SK-N-SH (cell line): ENCODE data around the gene GCH1. TPM values are rescaled to one million over a fixed set of nuclear protein-coding genes. Genes with fewer than 3 reads are reported as not detected.

Source experiments
- CTCF ChIA-PET: fragments of 300-600, 350-600 bp; formaldehyde crosslinking; extraction: SDS; loops from one replicate; lab custom pipeline; 2021; lab: Yijun Ruan, JAX
- POLR2A ChIA-PET: fragments of 350-600 bp; sonication (Branson Sonifier 250); formaldehyde crosslinking; extraction: SDS; loops from one replicate; lab custom pipeline; 2020; ENCODE audit warnings: antibody characterized with exemption, inconsistent platforms; lab: Yijun Ruan, JAX
- DNase-seq: peaks from one replicate; pipeline ENCODE4 v3.0.0; 2012
- H2AFZ ChIP-seq: fragments of 200-600 bp; sonication (generic); 2 replicates; pipeline ENCODE4 v1.8.1; 2016; ENCODE audit warnings: antibody characterized with exemption, mild to moderate bottlenecking, low read depth
- H3F3A ChIP-seq: fragments of 200-600 bp; sonication (generic); replicated peaks from 2 replicates; pipeline ENCODE3; 2016; ENCODE audit warnings: antibody characterized with exemption, mild to moderate bottlenecking; ENCODE audit not compliant: insufficient read depth
- H3K27ac ChIP-seq, 2 experiments: fragments of 200-500 bp in 1 of 2; fragments of 200-600 bp in 1 of 2; sonication (Bioruptor generic) in 1 of 2; sonication (generic), shearing (Covaris generic) in 1 of 2; 2 replicates each; pipeline versions ENCODE4 v1.5.1 to v1.6.1; 2014 to 2016; ENCODE audit warnings: low read depth in 2 of 2, inconsistent platforms in 1 of 2, low read length in 1 of 2, mild to moderate bottlenecking in 1 of 2, mixed read lengths in 1 of 2
- H3K27me3 ChIP-seq: fragments of 200-600 bp; sonication (generic), shearing (Covaris generic); 2 replicates; pipeline ENCODE4 v1.6.1; 2016; ENCODE audit warnings: mixed run types; ENCODE audit not compliant: insufficient read depth
- H3K36me3 ChIP-seq, 2 experiments: fragments of 200-500 bp in 1 of 2; fragments of 200-600 bp in 1 of 2; sonication (Bioruptor generic) in 1 of 2; sonication (generic) in 1 of 2; replicated peaks in 1 of 2; 2 replicates each; pipeline versions ENCODE3 to v1.5.1; 2014 to 2016; ENCODE audit warnings: low read length in 1 of 2, mild to moderate bottlenecking in 1 of 2; ENCODE audit not compliant: insufficient read depth in 2 of 2, control insufficient read depth in 1 of 2
- H3K4me1 ChIP-seq, 2 experiments: fragments of 200-500 bp in 1 of 2; fragments of 200-600 bp in 1 of 2; sonication (Bioruptor generic) in 1 of 2; sonication (generic), shearing (Covaris generic) in 1 of 2; 2 replicates each; pipeline versions ENCODE4 v1.5.1 to v1.6.1; 2014 to 2016; ENCODE audit warnings: low read depth in 1 of 2, low read length in 1 of 2, mixed run types in 1 of 2; ENCODE audit not compliant: insufficient read depth in 2 of 2, control insufficient read depth in 1 of 2
- H3K4me2 ChIP-seq: fragments of 200-600 bp; sonication (generic), shearing (Covaris generic); 2 replicates; pipeline ENCODE4 v1.6.1; 2017; ENCODE audit warnings: mixed run types
- H3K4me3 ChIP-seq, 2 experiments: fragments of 200-500 bp in 1 of 2; fragments of 200-600 bp in 1 of 2; sonication (Bioruptor generic) in 1 of 2; sonication (generic), shearing (Covaris generic) in 1 of 2; 2 replicates each; pipeline versions ENCODE4 v1.5.1 to v1.8.1; 2014 to 2016; ENCODE audit warnings: low read depth in 2 of 2, inconsistent platforms in 1 of 2, low read length in 1 of 2, mild to moderate bottlenecking in 1 of 2, mixed read lengths in 1 of 2, moderate library complexity in 1 of 2
- H3K79me2 ChIP-seq: fragments of 200-600 bp; sonication (generic); 2 replicates; pipeline ENCODE4 v1.8.1; 2017; ENCODE audit warnings: mild to moderate bottlenecking; ENCODE audit not compliant: insufficient read depth
- H3K9ac ChIP-seq: fragments of 200-600 bp; sonication (generic); 2 replicates; pipeline ENCODE4 v1.6.1; 2017; ENCODE audit warnings: mixed run types
- H3K9me2 ChIP-seq: fragments of 200-600 bp; sonication (generic); 2 replicates; pipeline ENCODE4 v1.6.1; 2017; ENCODE audit warnings: mixed run types
- H3K9me3 ChIP-seq: fragments of 200-600 bp; sonication (generic); 2 replicates; pipeline ENCODE4 v1.6.1; 2017; ENCODE audit warnings: mixed run types, mild to moderate bottlenecking, moderate library complexity
- H4K20me1 ChIP-seq: fragments of 200-600 bp; sonication (generic); 2 replicates; pipeline ENCODE4 v1.6.1; 2017; ENCODE audit warnings: mild to moderate bottlenecking, mixed run types; ENCODE audit not compliant: insufficient read depth
- CTCF ChIP-seq: fragments of 200-600 bp; sonication (generic); IDR thresholded peaks from 2 replicates; pipeline ENCODE4 v1.6.1; 2017; ENCODE audit warnings: antibody characterized with exemption, mild to moderate bottlenecking, moderate library complexity
- ELF1 ChIP-seq: IDR thresholded peaks from 2 replicates; pipeline ENCODE4 v1.4.0; 2012
- FOXM1 ChIP-seq: IDR thresholded peaks from 2 replicates; pipeline ENCODE4 v1.4.0; 2012; ENCODE audit warnings: low read depth, mild to moderate bottlenecking
- GATA2 ChIP-seq: sonication (generic); formaldehyde crosslinking; IDR thresholded peaks from 2 replicates; pipeline ENCODE4 v1.5.0; 2020; ENCODE audit warnings: mild to moderate bottlenecking, missing genetic modification reagents
- JUND ChIP-seq: IDR thresholded peaks from 2 replicates; pipeline ENCODE4 v1.4.0; 2012
- MXI1 ChIP-seq: IDR thresholded peaks from 2 replicates; pipeline ENCODE4 v1.6.1; 2012; ENCODE audit warnings: mild to moderate bottlenecking, low read depth, low read length, improper control_type of control experiment
- NRF1 ChIP-seq: IDR thresholded peaks from 2 replicates; pipeline ENCODE4 v1.6.1; 2012; ENCODE audit warnings: low read depth, mild to moderate bottlenecking, low read length
- PBX3 ChIP-seq: IDR thresholded peaks from 2 replicates; pipeline ENCODE4; 2012
- POLR2AphosphoS5 ChIP-seq: IDR thresholded peaks from 2 replicates; pipeline ENCODE4 v1.6.1; 2012; ENCODE audit warnings: low read depth, low read length
- RCOR1 ChIP-seq: fragments of 150-350 bp; IDR thresholded peaks from 2 replicates; pipeline ENCODE4 v1.6.1; 2017; ENCODE audit warnings: antibody characterized with exemption, low read length
- RFX5 ChIP-seq: IDR thresholded peaks from 2 replicates; pipeline ENCODE4 v1.6.1; 2012; ENCODE audit warnings: mild to moderate bottlenecking, improper control_type of control experiment, low read length
- SMC3 ChIP-seq: IDR thresholded peaks from 2 replicates; pipeline ENCODE4 v1.6.1; 2012; ENCODE audit warnings: low read depth, low read length, improper control_type of control experiment
- TCF12 ChIP-seq: IDR thresholded peaks from 2 replicates; pipeline ENCODE4 v1.4.0; 2012
- TEAD4 ChIP-seq: IDR thresholded peaks from 2 replicates; pipeline ENCODE4 v1.4.0; 2012; ENCODE audit warnings: mild to moderate bottlenecking, borderline replicate concordance; ENCODE audit not compliant: insufficient read depth
- ZBTB33 ChIP-seq: IDR thresholded peaks from 2 replicates; pipeline ENCODE4 v1.4.0; 2012; ENCODE audit warnings: low read depth, borderline replicate concordance
- WGBS: methylation state at CpG from one replicate; pipeline ENCODE4 v1.1.6; 2017; ENCODE audit warnings: low lambda C conversion rate; 5-methylcytosine and 5-hydroxymethylcytosine counted together
- polyA plus RNA-seq, 3 experiments: library from polyadenylated mRNA; depleted of rRNA; stranded (reverse); fragments of >200 nt; gene quantifications; 2 replicates each; pipeline ENCODE4 v1.2.3, GENCODE V29; 2012
- TF ChIP-seq, protein P1 (sequence below): fragments of 150-350 bp; IDR thresholded peaks from 2 replicates; pipeline ENCODE4 v1.6.1; 2017; ENCODE audit warnings: antibody characterized with exemption, low read length, low read depth, borderline replicate concordance

The GCH1 gene
- polyA plus RNA-seq, 1 of the 3 experiments (the other 2 are of a cell fraction), result 2.2 TPM

- DNase-seq, result no peak
- no peaks in the 10 kb centered on the region for H3K9me3 ChIP-seq
- H3K27ac ChIP-seq, result peak overlapping the region in 1 of 2 experiments; percentile 16; a peak in 1 of 4 replicates
- H3K4me3 ChIP-seq, result no peak overlapping the region
- no peaks in the 10 kb centered on the region for H3K9me2 ChIP-seq
- no peaks in the 10 kb centered on the region for H3K36me3 ChIP-seq
- H3K9ac ChIP-seq, result no peak overlapping the region
- H3K4me1 ChIP-seq, result peaks cover 0 to 66% of the 10 kb centered on the region in 2 experiments; a peak in 2 of 4 replicates
- WGBS, result 83% methylated on average over 6 of the region's 6 CpGs
- H3K27me3 ChIP-seq, result no peaks in the 10 kb centered on the region
- H4K20me1 ChIP-seq, result no peaks in the 10 kb centered on the region
- no peak overlapping the region for H2AFZ ChIP-seq
- TF ChIP-seq, protein P1, sequence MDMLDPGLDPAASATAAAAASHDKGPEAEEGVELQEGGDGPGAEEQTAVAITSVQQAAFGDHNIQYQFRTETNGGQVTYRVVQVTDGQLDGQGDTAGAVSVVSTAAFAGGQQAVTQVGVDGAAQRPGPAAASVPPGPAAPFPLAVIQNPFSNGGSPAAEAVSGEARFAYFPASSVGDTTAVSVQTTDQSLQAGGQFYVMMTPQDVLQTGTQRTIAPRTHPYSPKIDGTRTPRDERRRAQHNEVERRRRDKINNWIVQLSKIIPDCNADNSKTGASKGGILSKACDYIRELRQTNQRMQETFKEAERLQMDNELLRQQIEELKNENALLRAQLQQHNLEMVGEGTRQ, result no peak
- TF ChIP-seq ZBTB33 (no peak), FOXM1 (no peak), POLR2AphosphoS5 (no peak), TEAD4 (no peak), NRF1 (no peak), JUND (no peak), RFX5 (no peak), TCF12 (no peak), SMC3 (no peak), PBX3 (no peak), MXI1 (no peak), ELF1 (no peak), CTCF (no peak), GATA2 (no peak), RCOR1 (no peak)
- TF ChIP-seq, all 33 proteins: peak for 0
- H3F3A ChIP-seq, result no peaks in the 10 kb centered on the region
- H3K4me2 ChIP-seq, result no peak overlapping the region
- no peaks in the 10 kb centered on the region for H3K79me2 ChIP-seq
- ChIA-PET CTCF (interaction anchor here (1.0 to 1.6 kb wide), 4 partner anchors 28 to 249 kb away, joined by 3 to 7 read pairs (median 4); partner anchors contain the start of gene GCH1), POLR2A (interaction anchor here (0.7 kb wide), 1 partner anchor 303 kb away, joined by 3 read pairs; the partner anchor contains the start of gene CGRRF1)
These were observed 90.0 kb downstream of the GCH1 start for GRCh38 chr14:54812617-54813016.
